NCI-H2196 treated with DMSO at 0.1 percent for 48 hours (cell line): ENCODE results near the gene LAG3.
"Not testable (repeated sequence)": the region's sequence is repeated elsewhere in the genome, so short reads cannot be mapped to it uniquely, and the experiment has no call there.

Experiments
- DNase-seq: peaks from one replicate; lab custom pipeline; 2025; ENCODE audit not compliant: unreplicated experiment; lab: John Stamatoyannopoulos, UW

LAG3 gene

GRCh38 chr12:6772331-6772695, at the start of gene LAG3:
Gene LAG3, plus strand, starts transcription at chr12:6772520. Its CDS starts 333 bp downstream, at chr12:6772853.
- DNase-seq = no peak

- no peak for DNase-seq
These were observed 49.5 kb upstream of the LAG3 start for GRCh38 chr12:6722863-6723262.

GRCh38 chr12:6723607-6724408, 48.5 kb upstream of the LAG3 start, which contains the start of gene COPS7A:
Gene COPS7A, plus strand, starts transcription at chr12:6724046. Its CDS starts 611 bp downstream, at chr12:6724657.
- DNase-seq = peak; percentile 91

DNA sequence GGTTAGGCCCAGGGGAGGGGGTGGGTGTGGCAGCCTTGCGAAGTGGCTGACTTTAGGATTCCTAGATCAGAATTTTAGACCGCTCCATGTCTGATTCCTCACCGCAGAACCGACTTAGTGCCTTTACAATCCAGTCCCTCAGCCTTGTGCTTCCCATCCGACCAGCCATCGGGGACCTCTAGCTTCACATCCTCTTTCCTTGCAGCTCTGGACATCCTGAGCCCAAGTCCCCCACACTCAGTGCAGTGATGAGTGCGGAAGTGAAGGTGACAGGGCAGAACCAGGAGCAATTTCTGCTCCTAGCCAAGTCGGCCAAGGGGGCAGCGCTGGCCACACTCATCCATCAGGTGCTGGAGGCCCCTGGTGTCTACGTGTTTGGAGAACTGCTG, 47.9 kb upstream of the LAG3 start:
- no peak for DNase-seq

- no peak for DNase-seq
These were observed 47.0 kb upstream of the LAG3 start for GRCh38 chr12:6725350-6725749.

GRCh38 chr12:6729186-6729585, 43.1 kb upstream of the LAG3 start:
- no peak for DNase-seq

DNA sequence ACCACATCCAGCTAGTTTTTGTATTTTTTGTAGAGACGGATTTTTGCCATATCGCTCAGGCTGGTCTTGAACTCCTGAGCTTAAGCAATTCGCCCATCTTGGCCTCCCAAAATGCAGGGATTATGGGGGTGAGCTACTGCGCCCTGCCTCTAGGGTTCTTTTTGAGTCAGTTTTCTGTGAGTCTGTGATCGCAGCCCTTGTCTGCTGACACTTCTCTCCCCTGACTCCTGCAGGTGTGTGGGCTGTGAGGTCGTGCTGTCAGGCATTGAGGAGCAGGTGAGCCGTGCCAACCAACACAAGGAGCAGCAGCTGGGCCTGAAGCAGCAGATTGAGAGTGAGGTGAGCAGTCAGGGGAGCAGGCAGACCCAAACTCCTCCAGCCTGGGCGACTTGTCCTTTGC, 42.2 kb upstream of the LAG3 start:
- no peak for DNase-seq

- DNase-seq = no peak
These were observed 37.6 kb upstream of the LAG3 start for GRCh38 chr12:6734506-6735387.

DNA sequence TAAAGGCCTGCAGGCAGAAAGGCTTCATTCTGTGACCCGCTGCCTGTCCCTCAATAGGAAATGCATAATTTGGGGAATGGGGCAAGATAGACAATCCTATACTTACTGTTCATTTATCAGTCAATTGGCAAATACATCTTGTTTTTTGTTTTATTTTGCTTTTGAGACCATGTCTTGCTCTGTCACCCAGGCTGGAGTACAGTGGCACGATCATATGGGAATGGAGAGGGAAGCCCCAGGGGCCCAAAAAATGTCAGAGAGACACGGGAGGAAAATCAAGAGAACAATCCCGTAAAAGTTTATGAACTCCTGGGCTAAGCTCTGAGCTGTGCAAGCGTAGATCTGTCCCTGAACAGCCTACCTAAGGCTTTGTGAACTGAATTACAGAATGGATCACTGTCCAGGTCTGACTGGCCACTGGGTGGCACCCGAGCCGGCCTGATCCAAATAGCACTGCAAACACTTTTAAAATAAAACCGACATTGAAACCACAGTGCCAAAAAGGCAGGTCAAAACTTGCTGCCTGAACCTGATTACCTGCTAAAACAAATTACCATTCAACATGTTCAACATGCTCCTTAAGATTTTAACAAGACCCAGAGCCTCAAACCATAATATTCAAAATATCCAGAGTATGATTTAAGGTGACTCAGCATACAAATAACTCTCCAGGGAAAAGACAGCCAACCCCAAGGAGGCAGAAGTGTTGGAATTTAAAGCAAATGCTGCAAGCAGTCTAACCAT, 36.7 kb upstream of the LAG3 start:
- DNase-seq = peak; percentile 30

- DNase-seq = no peak
These were observed 35.6 kb upstream of the LAG3 start for GRCh38 chr12:6736754-6737153.

- not testable (repeated sequence) for DNase-seq
These were observed 30.2 kb upstream of the LAG3 start for GRCh38 chr12:6742080-6742479.

- no peak for DNase-seq
These were observed 29.5 kb upstream of the LAG3 start for GRCh38 chr12:6742834-6743233.

GRCh38 chr12:6743300-6743699, 29.0 kb upstream of the LAG3 start:
- not testable (repeated sequence) for DNase-seq

GRCh38 chr12:6745741-6746525, 26.4 kb upstream of the LAG3 start:
- DNase-seq = no peak

- no peak for DNase-seq
These were observed 25.1 kb upstream of the LAG3 start for GRCh38 chr12:6747216-6747615.

- no peak for DNase-seq
These were observed 23.6 kb upstream of the LAG3 start for GRCh38 chr12:6748761-6749160.

- DNase-seq = no peak
These were observed 21.8 kb upstream of the LAG3 start for GRCh38 chr12:6750506-6750905.

DNA sequence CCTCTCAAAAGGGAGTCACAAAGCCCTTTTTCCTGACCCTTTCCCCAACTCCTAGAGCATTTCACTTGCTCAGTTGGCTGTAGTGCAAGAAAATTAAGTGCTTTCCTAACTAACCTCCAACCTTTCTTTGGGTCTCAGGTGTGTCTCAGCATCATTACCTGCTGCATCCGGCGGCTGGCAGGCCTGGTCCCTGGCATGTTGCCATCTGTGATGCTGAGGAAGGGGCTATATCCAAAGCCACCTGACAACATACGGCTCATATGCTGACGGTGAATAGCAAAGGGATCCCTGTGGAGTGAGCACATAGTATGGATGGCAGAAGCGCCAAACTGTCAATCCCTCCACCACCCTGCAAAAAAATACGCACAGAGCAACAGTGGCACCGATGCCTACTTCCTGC, 20.6 kb upstream of the LAG3 start:
- no peak for DNase-seq

DNA sequence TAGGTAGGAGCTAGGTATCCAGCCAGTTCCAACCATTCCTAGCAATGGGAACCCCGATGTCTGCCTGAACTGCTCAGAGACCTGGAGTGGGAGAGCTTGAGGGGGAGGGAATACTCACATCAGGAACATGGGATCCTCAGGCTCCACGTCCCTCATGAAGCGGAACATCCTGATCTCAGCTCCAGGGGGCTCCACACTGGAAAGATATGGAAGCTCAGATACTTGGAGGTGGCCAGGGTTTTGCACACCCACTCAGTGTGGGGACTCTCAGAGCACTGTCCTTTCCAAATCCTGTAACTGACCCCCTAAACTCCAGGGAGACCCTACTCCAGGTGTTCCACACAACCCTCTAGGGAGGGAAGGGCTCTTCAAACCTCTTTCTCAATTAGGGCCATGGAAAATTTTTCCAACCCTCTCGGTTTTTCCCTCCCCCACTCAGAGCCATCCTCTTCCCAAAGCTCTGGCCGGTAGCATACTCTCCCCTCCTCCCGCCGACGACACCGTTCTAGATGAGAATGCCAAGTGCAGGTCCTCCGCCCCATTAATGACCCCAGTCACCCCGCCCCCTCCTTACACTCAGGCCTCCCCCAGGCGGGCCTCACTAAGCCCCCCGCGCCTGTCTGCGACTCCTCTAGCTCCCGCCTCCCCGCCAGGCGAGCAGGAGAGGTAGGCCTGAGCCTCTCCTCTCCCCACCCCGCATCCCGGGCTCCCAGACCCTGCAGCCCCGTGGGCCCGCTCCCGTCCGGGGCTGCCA, 20.0 kb upstream of the LAG3 start:
- no peak for DNase-seq
